NCI-H748 treated with DMSO at 0.1 percent for 48 hours (cell line): ENCODE data around the gene TRIM54.

Experiments used
- DNase-seq: peaks from one replicate; lab custom pipeline; 2025; lab: John Stamatoyannopoulos, UW

Gene TRIM54

DNA sequence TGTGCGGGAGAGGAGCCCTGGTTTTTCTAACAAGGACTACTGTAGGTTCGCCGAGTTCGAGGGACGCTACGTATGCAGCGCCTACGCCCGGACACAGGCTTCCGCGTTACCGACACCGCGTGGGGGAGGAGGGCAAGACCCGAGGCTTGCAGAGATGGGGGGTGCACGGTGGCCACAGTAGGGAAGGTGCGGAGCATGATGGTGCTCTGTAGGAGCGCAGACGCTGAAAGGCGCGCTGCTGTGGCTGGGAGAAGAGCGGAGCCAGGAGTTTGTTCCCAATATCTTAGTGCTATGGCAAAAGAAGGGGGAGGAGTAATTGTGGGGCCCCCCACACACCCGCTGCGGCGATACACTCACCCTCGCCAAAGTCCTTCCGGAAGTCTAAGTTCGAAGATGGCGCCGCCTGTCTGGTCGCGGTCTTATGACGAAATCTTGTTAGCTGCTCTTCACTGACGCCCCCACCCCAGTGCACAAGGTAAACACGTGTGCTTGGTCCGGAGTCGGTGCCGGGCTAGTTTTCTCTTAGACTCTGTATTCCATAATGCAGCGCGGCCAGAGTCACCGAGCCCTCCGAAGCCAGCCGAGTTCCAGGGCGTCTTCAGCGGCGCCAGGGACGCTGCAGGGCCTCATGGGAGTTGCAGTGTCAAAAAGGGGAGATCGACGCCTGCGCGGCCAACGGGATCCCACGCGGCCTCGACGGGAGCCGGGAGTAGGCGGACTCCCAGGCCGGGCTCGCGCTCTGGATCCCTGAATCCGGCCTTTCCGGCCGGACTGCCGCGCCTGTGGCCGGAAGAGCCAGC is 74.4 kb downstream of the TRIM54 start, which contains the start of gene GTF3C2:
GTF3C2 (minus strand) TSS at position 383 of the 800 bp plus-strand sequence. CDS start 13,210 bp downstream, outside the sequence.
- DNase-seq = peak; percentile 92
